Prostate gland (tissue), 2 donors: ENCODE measurements around the gene GABRR1.

ENCODE experiments used
- CTCF ChIP-seq, 4 experiments: fragments of 200-600 bp in 2 of 4; fragments of 450-650 bp in 2 of 4; sonication (generic) in 2 of 4; IDR thresholded peaks; 1 replicate in 3 of 4; 2 replicates in 1 of 4; pipeline ENCODE4 v1.5.1; 2016 to 2019; ENCODE audit warnings: antibody characterized with exemption in 4 of 4, mild to moderate bottlenecking in 2 of 4, moderate library complexity in 2 of 4
- POLR2A ChIP-seq: fragments of 450-650 bp; IDR thresholded peaks from one replicate; pipeline ENCODE4 v1.6.1; 2016; ENCODE audit warnings: antibody characterized with exemption, mild to moderate bottlenecking

- TF ChIP-seq CTCF (IDR thresholded peaks at IDR 0.05) (no peak), POLR2A (no peak)
Measured at GRCh38 chr6:89197141-89197540, 20.0 kb downstream of the GABRR1 start.
